IPS-20b (cell line): ENCODE measurements around the gene FMN1.

Source experiments
- H3K27ac ChIP-seq: one replicate; pipeline ENCODE4 v1.5.1; 2013; ENCODE audit warnings: low read length
- H3K27me3 ChIP-seq: 2 replicates; pipeline ENCODE4 v1.6.1; 2013; ENCODE audit warnings: mild to moderate bottlenecking, low read length, inconsistent platforms; ENCODE audit not compliant: insufficient read depth
- H3K36me3 ChIP-seq: 2 replicates; pipeline ENCODE4 v1.6.1; 2013; ENCODE audit warnings: low read depth, mild to moderate bottlenecking, inconsistent platforms, low read length, moderate library complexity; ENCODE audit not compliant: insufficient read depth
- H3K4me1 ChIP-seq: 2 replicates; pipeline ENCODE4 v1.6.1; 2013; ENCODE audit warnings: mild to moderate bottlenecking, control low read depth, inconsistent platforms, low read length, moderate library complexity; ENCODE audit not compliant: insufficient read depth
- H3K4me3 ChIP-seq: 2 replicates; pipeline ENCODE4 v1.5.1; 2013; ENCODE audit warnings: mild to moderate bottlenecking, low read length, inconsistent platforms
- H3K9ac ChIP-seq: 2 replicates; pipeline ENCODE4 v1.6.1; 2013; ENCODE audit warnings: low read depth, mild to moderate bottlenecking, inconsistent platforms, low read length, moderate library complexity
- H3K9me3 ChIP-seq: 2 replicates; pipeline ENCODE4 v1.6.1; 2013; ENCODE audit warnings: mild to moderate bottlenecking, low read depth, low read length, inconsistent platforms; ENCODE audit not compliant: insufficient read depth

Gene FMN1

DNA sequence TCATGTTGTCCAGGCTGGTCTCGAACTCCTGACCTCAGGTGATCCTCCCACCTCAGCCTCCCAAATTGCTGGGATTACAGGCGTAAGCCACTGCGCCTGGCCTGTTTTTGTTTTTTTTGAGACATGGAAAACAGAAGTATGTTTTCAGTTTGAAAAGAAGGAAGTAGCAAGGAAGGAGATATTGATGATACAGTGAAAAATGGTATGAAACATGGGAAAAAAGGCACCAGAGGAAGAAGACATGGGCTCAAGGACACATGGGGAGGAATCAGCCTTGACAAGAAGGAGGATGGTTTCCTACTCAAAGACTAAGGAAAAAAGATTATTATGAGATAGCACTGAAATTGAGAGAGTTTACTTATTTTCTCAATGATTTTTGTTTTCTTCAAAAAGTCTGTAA lies 30.7 kb downstream of the FMN1 start:
- Histone ChIP-seq H3K4me3 (no peak overlapping the region), H3K4me1 (no peaks in the 10 kb centered on the region), H3K9me3 (no peaks in the 10 kb centered on the region), H3K27ac (no peak overlapping the region), H3K9ac (no peak overlapping the region), H3K27me3 (no peaks in the 10 kb centered on the region), H3K36me3 (no peaks in the 10 kb centered on the region)

DNA sequence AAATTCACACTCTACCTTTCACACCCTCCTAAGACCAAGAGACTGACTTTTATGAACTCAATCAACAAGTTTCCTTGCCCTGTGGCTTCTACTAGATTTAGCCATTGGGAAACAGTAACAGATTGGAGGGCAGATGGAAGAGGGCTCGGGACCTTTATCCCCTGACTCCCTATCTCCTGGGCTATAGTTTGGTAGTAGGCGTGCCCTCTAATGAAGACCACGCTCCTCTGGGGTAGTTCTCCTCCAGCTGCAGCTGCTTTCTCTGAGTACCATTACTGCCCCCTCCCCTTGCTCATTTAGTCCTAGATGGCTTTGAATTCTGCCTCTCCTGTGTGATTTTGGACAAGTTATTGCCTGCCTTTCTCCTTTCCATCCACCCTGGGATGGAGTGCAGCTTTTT lies 33.3 kb downstream of the FMN1 start:
- Histone ChIP-seq H3K36me3 (no peaks in the 10 kb centered on the region), H3K9ac (no peak overlapping the region), H3K4me1 (no peaks in the 10 kb centered on the region), H3K27ac (no peak overlapping the region), H3K9me3 (no peaks in the 10 kb centered on the region), H3K4me3 (no peak overlapping the region), H3K27me3 (no peaks in the 10 kb centered on the region)

DNA sequence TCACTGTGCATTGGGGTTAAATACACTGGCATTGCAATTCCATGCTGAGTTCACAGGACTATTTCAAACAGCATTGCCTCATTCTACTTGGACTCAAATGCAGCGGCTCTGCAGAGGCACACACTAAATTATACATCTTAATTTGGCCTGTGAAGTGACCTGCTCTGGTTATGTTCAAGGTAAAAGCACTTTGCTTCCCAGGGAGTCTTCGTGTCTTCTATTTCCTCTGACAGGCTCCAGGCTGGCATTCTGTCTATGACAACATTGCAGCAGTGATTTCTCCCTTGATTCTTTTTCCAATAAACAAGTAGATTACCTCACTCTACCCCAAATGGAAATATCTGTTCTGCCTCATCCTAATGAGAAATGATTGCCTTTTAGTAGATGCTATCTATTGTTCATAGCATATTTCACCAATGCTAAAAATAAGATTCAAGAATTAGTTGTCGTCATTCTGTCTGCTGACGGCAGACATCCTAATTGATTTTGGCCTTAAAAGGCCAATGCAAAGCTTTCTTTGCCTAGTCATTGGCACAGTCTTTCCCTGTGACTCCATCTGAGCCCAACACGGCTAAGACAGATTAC lies 33.8 kb downstream of the FMN1 start:
- H3K4me3 ChIP-seq, result no peak overlapping the region
- H3K27ac ChIP-seq, result no peak overlapping the region
- no peaks in the 10 kb centered on the region for H3K27me3 ChIP-seq
- no peaks in the 10 kb centered on the region for H3K4me1 ChIP-seq
- no peak overlapping the region for H3K9ac ChIP-seq
- no peaks in the 10 kb centered on the region for H3K36me3 ChIP-seq
- no peaks in the 10 kb centered on the region for H3K9me3 ChIP-seq

DNA sequence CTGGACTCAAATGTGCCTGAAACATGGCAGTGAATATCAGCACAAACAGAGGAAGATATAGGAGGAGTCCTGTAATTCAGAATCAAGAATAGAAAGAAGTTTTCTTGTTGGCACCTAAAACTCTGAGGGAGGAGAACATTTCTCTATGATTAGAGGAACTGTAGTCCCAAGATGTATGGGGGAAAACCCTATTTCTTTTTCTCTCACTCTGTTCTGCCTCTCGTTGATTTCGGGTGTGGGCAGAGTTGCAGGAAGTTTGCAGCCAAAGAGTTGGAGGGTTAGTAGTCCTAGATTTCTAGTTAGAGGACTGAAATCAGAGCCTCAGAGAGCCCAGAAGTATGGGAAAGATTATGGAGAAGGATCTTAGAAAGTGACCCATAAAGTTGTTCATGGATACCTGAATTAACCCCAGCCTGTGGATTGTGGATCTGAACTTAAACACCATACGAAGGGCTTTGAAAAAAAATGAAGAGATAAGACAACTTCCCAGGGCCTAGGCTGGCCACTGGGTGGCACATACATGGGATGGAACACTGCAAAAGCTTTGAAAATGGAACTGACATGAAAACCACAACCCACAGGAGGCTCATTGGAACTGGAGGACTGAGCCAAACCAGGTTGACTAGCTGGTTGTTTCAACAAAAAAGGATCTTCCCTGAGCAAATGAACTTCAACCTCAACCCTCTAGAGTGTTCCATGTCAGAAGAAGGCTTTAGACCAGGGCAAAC lies 34.6 kb downstream of the FMN1 start:
- no peaks in the 10 kb centered on the region for H3K36me3 ChIP-seq
- H3K9ac ChIP-seq, result no peak overlapping the region
- no peaks in the 10 kb centered on the region for H3K9me3 ChIP-seq
- H3K4me3 ChIP-seq, result no peak overlapping the region
- no peaks in the 10 kb centered on the region; the same call in 1 of the 2 replicates for H3K27me3 ChIP-seq
- H3K27ac ChIP-seq, result no peak overlapping the region
- no peaks in the 10 kb centered on the region for H3K4me1 ChIP-seq

DNA sequence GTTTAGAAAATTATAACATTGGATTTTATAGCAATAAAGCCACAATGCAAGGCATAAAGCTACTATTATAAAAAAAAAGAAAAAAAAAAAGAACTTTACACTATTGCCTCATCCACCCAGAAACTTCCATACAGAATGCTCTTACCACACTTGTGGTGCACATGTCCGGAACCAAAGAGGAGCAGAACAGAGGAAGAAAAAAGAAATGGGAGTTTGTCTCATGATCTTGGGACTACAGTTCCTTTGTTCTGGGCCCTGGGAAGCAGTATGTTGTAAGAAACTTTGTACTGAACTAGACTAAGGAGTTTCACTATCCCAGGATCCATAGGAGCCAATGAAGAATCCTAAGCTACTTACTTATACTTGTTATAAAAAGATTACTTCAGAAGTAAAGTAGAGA lies 36.1 kb downstream of the FMN1 start:
- no peaks in the 10 kb centered on the region; the same call in 1 of the 2 replicates for H3K27me3 ChIP-seq
- no peaks in the 10 kb centered on the region for H3K4me1 ChIP-seq
- no peak overlapping the region for H3K4me3 ChIP-seq
- H3K9ac ChIP-seq, result no peak overlapping the region
- no peaks in the 10 kb centered on the region for H3K9me3 ChIP-seq
- H3K36me3 ChIP-seq, result no peaks in the 10 kb centered on the region
- no peak overlapping the region for H3K27ac ChIP-seq

DNA sequence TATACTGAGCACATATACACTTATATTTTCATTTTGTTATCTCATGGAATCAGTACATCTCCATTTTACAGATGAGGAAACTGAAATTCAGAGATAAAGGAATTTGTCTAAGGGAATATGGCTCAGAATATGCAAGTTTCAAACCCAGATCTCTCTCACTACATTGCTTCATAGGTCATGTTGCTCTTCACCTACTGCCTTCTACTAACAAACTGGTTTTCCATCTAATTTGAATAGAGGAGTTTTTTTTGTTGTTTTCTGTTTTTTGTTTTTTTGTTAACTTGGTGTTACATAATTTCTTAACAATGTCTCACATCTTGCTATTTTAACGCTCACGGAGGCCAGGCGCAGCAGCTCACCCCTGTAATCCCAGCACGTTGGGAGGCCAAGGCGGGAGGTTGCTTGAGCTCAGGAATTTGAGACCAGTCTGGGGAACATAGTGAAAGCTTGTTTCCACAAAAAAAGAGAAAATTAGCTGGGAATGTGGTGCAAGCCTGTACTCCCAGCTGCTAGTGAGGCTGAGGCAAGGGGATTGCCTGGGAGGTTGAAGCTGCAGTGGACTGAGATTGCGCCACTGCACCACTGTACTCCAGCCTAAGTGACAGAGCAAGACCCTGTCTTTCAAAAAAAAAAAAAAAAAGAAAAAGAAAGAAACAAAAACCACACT lies 37.0 kb downstream of the FMN1 start:
- H3K4me3 ChIP-seq, result no peak overlapping the region
- H3K4me1 ChIP-seq, result no peaks in the 10 kb centered on the region
- no peak overlapping the region for H3K27ac ChIP-seq
- no peaks in the 10 kb centered on the region; the same call in 1 of the 2 replicates for H3K27me3 ChIP-seq
- H3K9me3 ChIP-seq, result no peaks in the 10 kb centered on the region
- no peaks in the 10 kb centered on the region for H3K36me3 ChIP-seq
- no peak overlapping the region for H3K9ac ChIP-seq

DNA sequence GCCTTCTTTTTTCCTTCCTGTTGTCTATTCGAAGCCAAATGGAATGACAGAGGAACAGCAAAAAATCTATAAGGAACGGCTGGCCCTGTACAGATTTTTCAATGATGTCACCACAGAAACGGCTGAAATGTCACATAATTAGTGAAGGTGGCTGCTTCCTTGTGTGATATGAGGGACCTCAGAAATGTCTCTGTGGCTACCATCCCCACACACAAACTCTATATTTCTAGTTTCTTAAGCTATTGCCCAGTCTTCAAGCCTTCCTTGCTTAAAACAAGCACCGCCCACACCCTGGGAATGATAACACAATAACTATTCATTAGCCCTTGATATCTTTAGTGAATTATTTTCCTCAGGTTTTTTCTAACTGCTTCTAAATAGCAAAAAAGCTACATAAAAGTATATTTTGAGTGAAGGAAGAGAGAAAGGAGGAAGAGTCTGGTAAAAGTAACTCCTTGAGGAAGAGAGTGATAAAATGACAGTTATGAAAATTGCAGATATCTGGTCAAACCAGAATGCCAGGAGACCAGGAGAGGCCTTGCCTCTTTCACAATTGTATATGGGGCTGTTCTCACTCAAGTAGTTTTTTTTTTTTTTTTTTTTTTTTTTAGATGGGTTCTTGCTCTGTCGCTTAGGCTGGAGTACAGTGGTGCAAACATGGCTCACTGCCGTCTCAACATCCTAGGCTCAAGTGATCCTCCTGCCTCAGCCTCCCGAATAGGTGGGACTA lies 38.7 kb downstream of the FMN1 start:
- Histone ChIP-seq H3K9me3 (no peaks in the 10 kb centered on the region), H3K27ac (no peak overlapping the region), H3K4me1 (peaks cover 3% of the 10 kb centered on the region; the same call in 1 of the 2 replicates), H3K4me3 (no peak overlapping the region), H3K27me3 (no peaks in the 10 kb centered on the region; the same call in 1 of the 2 replicates), H3K9ac (no peak overlapping the region), H3K36me3 (no peaks in the 10 kb centered on the region)

DNA sequence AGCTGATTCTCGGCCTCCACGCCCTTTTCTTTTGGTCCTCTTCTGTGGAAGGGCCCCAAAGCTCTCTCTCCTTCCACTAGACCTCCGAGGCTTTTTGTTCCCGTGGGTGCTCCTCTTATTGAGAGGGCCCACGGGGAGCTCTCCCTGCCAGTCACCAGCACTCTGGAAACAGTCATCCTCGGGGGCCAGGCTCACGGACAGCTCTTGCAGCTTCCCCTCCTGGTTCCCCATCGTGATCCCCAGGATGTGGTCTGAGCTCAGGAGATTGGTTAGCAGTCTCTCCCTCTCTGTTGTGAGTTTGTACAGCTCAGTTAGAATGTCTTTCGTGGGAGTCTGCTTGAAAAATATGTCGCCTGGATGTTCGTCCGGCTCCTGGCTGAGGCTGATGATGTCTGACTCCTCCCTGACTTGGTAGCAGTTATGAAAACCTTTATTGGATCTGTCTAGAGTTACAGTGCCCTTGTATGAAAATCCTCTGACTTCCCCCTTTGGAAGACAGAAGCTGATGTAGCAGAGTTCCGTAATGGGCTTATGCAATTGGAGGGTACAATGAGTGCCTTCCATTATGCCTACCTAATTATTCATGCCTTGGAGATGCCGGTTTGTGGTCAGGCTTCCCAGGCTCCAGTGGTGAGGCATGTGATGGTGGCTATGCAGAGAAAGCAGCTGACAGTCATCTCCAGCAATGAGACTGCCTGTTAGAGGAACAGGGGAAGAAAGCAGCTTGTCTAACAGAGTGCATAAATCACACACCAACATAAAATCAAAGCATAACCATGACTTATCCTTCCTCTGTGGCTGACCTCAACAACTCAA lies 40.0 kb downstream of the FMN1 start:
- Histone ChIP-seq H3K9me3 (no peaks in the 10 kb centered on the region), H3K36me3 (no peaks in the 10 kb centered on the region), H3K4me1 (peaks cover 4% of the 10 kb centered on the region; the same call in 1 of the 2 replicates), H3K27me3 (no peaks in the 10 kb centered on the region; the same call in 1 of the 2 replicates), H3K9ac (no peak overlapping the region), H3K27ac (no peak overlapping the region), H3K4me3 (no peak overlapping the region)

DNA sequence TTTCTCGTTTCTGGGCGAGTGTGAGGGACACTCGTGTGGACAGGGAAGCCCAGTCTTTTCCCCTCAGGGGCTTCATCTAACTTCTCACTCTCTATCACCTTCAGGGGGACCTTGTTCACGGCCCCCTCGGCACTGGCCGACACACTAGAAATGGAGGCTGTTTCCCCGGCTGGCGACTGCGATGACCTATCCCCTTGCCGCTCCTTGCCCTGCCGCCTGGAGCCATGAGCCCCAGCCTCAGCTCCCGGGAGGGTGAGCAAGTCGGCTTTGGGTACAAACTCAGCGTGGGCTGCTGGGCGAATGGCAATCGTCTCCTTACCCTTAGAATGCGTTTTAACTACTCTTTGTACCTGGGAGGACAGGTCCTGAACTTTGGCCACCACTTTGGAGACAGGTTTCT lies 41.0 kb downstream of the FMN1 start:
- Histone ChIP-seq H3K9me3 (no peaks in the 10 kb centered on the region), H3K27me3 (no peaks in the 10 kb centered on the region; the same call in 1 of the 2 replicates), H3K9ac (no peak overlapping the region), H3K27ac (no peak overlapping the region), H3K4me3 (no peak overlapping the region), H3K4me1 (peaks cover 4% of the 10 kb centered on the region; the same call in 1 of the 2 replicates), H3K36me3 (no peaks in the 10 kb centered on the region)

DNA sequence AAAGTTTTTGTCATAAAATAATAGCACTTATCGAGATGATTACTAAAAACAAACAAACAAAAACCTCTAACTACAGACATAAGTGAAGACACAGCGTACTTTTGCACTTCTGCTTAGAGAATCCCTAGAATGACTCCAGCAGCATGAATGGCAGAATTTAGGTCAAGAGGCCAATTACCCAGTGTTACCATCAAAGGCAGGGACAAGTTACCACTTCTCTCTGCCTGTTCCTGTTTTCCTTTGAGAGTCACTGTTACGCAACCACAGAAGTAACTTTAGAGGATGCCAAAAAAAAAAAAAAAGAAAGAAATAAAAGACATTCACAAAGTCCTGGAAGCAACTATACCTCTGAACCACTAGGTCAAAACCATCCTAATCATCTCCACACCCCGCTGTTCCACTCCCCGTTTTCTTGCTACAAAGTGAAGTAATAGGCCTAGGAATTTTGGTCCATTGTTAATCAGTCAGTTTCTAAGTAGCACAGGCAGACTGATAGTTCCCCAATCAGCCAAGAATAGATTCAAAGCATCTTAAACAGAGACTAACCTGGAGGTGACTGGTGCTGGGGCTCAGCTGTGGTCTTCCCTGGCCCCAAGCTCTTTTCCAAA lies 41.9 kb downstream of the FMN1 start:
- H3K4me1 ChIP-seq, result peaks cover 4% of the 10 kb centered on the region; the same call in 1 of the 2 replicates
- H3K36me3 ChIP-seq, result no peaks in the 10 kb centered on the region
- H3K27ac ChIP-seq, result no peak overlapping the region
- H3K9ac ChIP-seq, result no peak overlapping the region
- no peaks in the 10 kb centered on the region; the same call in 1 of the 2 replicates for H3K27me3 ChIP-seq
- no peaks in the 10 kb centered on the region for H3K9me3 ChIP-seq
- H3K4me3 ChIP-seq, result no peak overlapping the region
